ENCODE results near the gene SMARCC2. TPM values are rescaled to one million over a fixed set of nuclear protein-coding genes. Genes with fewer than 3 reads are reported as not detected.

The SMARCC2 gene
- polyA plus RNA-seq, 3 donors = 22.2 to 63.7 (median 43.5) TPM

GRCh38 chr12:56134897-56135296 lies 54.4 kb downstream of the SMARCC2 start:
- Mint-ChIP-seq H3K4me1 (peaks cover 6% of the 10 kb centered on the region), H3K9me3 (peaks cover 0 to 4% (median 0%) of the 10 kb centered on the region in 7 donors), H3K27me3 (ENCODE audit: low read depth in 3 of 3) (peaks cover 0 to 4% (median 2%) of the 10 kb centered on the region in 3 donors), H3K36me3 (peaks cover 84 to 93% of the 10 kb centered on the region in 2 donors), H3K4me3 (no peak overlapping the region), H3K27ac (no peak overlapping the region)
- no peak for DNase-seq
- peaks cover 4 to 5% of the 10 kb centered on the region in 2 donors for H3K4me1 ChIP-seq (ENCODE audit: control insufficient read depth in 1 of 2, insufficient read depth in 2 of 2, low read length in 2 of 2)
- no peak overlapping the region for H3K9ac ChIP-seq (ENCODE audit: insufficient read depth, low read length, poor library complexity, severe bottlenecking)
- H4K20me1 ChIP-seq (ENCODE audit: insufficient read depth, low read length) = no peaks in the 10 kb centered on the region
- intact Hi-C loops (cut with micrococcal nuclease) = no loop called here
- H3K27ac ChIP-seq (ENCODE audit: low read depth in 1 of 2, low read length in 2 of 2) = no peak overlapping the region
- no peak overlapping the region for H3K4me2 ChIP-seq (replicated peaks; ENCODE audit: extremely low read depth, low read length, poor library complexity, severe bottlenecking)
- H3K4me3 ChIP-seq (replicated peaks in 1 of 3; ENCODE audit: low read depth in 2 of 3, low read length in 3 of 3) = no peak overlapping the region
- H2AFZ ChIP-seq (ENCODE audit: insufficient read depth, low read depth, low read length, poor library complexity, severe bottlenecking) = no peak overlapping the region
- no peak for TF ChIP-seq CTCF (IDR thresholded peaks at IDR 0.05)
- peaks cover 78 to 97% of the 10 kb centered on the region in 2 donors for H3K36me3 ChIP-seq (replicated peaks in 1 of 2; ENCODE audit: control insufficient read depth in 1 of 2, insufficient read depth in 2 of 2, low read length in 2 of 2)
- H3K27me3 ChIP-seq (ENCODE audit: control insufficient read depth in 2 of 2, insufficient read depth in 2 of 2, low read length in 2 of 2) = no peaks in the 10 kb centered on the region
- no peaks in the 10 kb centered on the region for H3K9me3 ChIP-seq (replicated peaks in 1 of 2; ENCODE audit: control insufficient read depth in 1 of 2, insufficient read depth in 1 of 2, low read length in 2 of 2)
- H3K79me2 ChIP-seq (ENCODE audit: insufficient read depth, low read length) = peaks cover 11% of the 10 kb centered on the region
- WGBS (ENCODE audit: insufficient coverage) = no CpG with 5 or more reads among the region's 6 CpGs

- H3K4me1 ChIP-seq (ENCODE audit: control insufficient read depth in 1 of 2, insufficient read depth in 2 of 2, low read length in 2 of 2) = peaks cover 37 to 43% of the 10 kb centered on the region in 2 donors
- no peak overlapping the region for H2AFZ ChIP-seq (ENCODE audit: insufficient read depth, low read depth, low read length, poor library complexity, severe bottlenecking)
- no peaks in the 10 kb centered on the region for H3K27me3 ChIP-seq (ENCODE audit: control insufficient read depth in 2 of 2, insufficient read depth in 2 of 2, low read length in 2 of 2)
- H3K27ac ChIP-seq (ENCODE audit: low read depth in 1 of 2, low read length in 2 of 2) = no peak overlapping the region
- WGBS (ENCODE audit: insufficient coverage) = 100% methylated on average over 1 of the region's 4 CpGs
- H3K4me1 Mint-ChIP-seq = peaks cover 43% of the 10 kb centered on the region
- H3K27ac Mint-ChIP-seq = peak overlapping the region in 1 of 7 donors; percentile 11
- peaks cover 29% of the 10 kb centered on the region for H3K79me2 ChIP-seq (ENCODE audit: insufficient read depth, low read length)
- no peak for DNase-seq
- H3K4me3 ChIP-seq (replicated peaks in 1 of 3; ENCODE audit: low read depth in 2 of 3, low read length in 3 of 3) = no peak overlapping the region
- H3K9ac ChIP-seq (ENCODE audit: insufficient read depth, low read length, poor library complexity, severe bottlenecking) = no peak overlapping the region
- H3K4me2 ChIP-seq (replicated peaks; ENCODE audit: extremely low read depth, low read length, poor library complexity, severe bottlenecking) = no peak overlapping the region
- peaks cover 0 to 6% (median 1%) of the 10 kb centered on the region in 3 donors for H3K27me3 Mint-ChIP-seq (ENCODE audit: low read depth in 3 of 3)
- no peak overlapping the region for H3K4me3 Mint-ChIP-seq
- H3K9me3 ChIP-seq (replicated peaks in 1 of 2; ENCODE audit: control insufficient read depth in 1 of 2, insufficient read depth in 1 of 2, low read length in 2 of 2) = no peaks in the 10 kb centered on the region
- no peak for TF ChIP-seq CTCF (IDR thresholded peaks at IDR 0.05)
- H4K20me1 ChIP-seq (ENCODE audit: insufficient read depth, low read length) = no peaks in the 10 kb centered on the region
- H3K9me3 Mint-ChIP-seq = peaks cover 0 to 4% (median 0%) of the 10 kb centered on the region in 7 donors
- H3K36me3 ChIP-seq (replicated peaks in 1 of 2; ENCODE audit: control insufficient read depth in 1 of 2, insufficient read depth in 2 of 2, low read length in 2 of 2) = peaks cover 43 to 57% of the 10 kb centered on the region in 2 donors
- intact Hi-C loops (cut with micrococcal nuclease) = no loop called here
- H3K36me3 Mint-ChIP-seq = peaks cover 47 to 53% of the 10 kb centered on the region in 2 donors
These were observed 58.4 kb downstream of the SMARCC2 start for GRCh38 chr12:56130876-56131275.

All from CD14-positive monocyte (primary cell).